Body of pancreas (tissue), 4 donors: ENCODE measurements around the gene ADGRD1. TPM values are rescaled to one million over a fixed set of nuclear protein-coding genes. Genes with fewer than 3 reads are reported as not detected.

Experiments used
- ATAC-seq: fragments of 150-250 bp; one replicate; pipeline ENCODE4 v1.9.1; 2016
- DNase-seq, 4 donors: peaks; one replicate each; pipeline ENCODE4 v3.0.0-alpha.2; 2019
- H3K27ac ChIP-seq, 4 donors: fragments of 200-600 bp; sonication (generic); 1 replicate in 3 of 4; 2 replicates in 1 of 4; pipeline versions ENCODE4 v1.5.1 to v1.6.1; 2016 to 2019; ENCODE audit warnings: mild to moderate bottlenecking in 1 of 4, mixed read lengths in 1 of 4, moderate library complexity in 1 of 4
- H3K27me3 ChIP-seq, 2 donors: fragments of 200-600 bp; sonication (generic); one replicate each; pipeline ENCODE4 v1.6.0; 2016; ENCODE audit warnings: mild to moderate bottlenecking in 1 of 2
- H3K36me3 ChIP-seq, 2 donors: fragments of 200-600 bp; sonication (generic); replicated peaks in 1 of 2; 2 replicates each; pipeline ENCODE4 v1.5.1; 2016; ENCODE audit warnings: low read depth in 2 of 2; ENCODE audit not compliant: insufficient read depth in 1 of 2
- H3K4me1 ChIP-seq: fragments of 200-600 bp; sonication (generic); one replicate; pipeline ENCODE4 v1.6.0; 2016
- H3K4me3 ChIP-seq, 2 donors: fragments of 200-600 bp; sonication (generic); 1 replicate in 1 of 2; 2 replicates in 1 of 2; pipeline ENCODE4 v1.5.1; 2016 to 2019
- H3K9me3 ChIP-seq, 3 donors: fragments of 200-600 bp; sonication (generic); 1 replicate in 2 of 3; 2 replicates in 1 of 3; pipeline ENCODE4 v1.5.1; 2016
- CTCF ChIP-seq, 7 experiments: fragments of 450-650 bp in 4 of 7; fragments of 200-600 bp in 3 of 7; sonication (generic) in 3 of 7; IDR thresholded peaks; one replicate each; pipeline ENCODE4 v1.5.1; 2016 to 2019; ENCODE audit warnings: antibody characterized with exemption in 7 of 7
- POLR2A ChIP-seq, 3 donors: fragments of 450-650 bp; IDR thresholded peaks; one replicate each; pipeline ENCODE4 v1.6.1; 2016; ENCODE audit warnings: antibody characterized with exemption in 3 of 3, mild to moderate bottlenecking in 2 of 3
- whole genome bisulfite sequencing, 2 donors: methylation state at CpG; one replicate each; pipeline ENCODE4 v1.1.5; 2017; 5-methylcytosine and 5-hydroxymethylcytosine counted together
- intact Hi-C: fragments of 100-400 bp; cut with DNase I; formaldehyde crosslinking; loops from one replicate; pipeline ENCODE4 v1.15.1; 2023
- total RNA-seq, 2 donors: library from RNA; depleted of rRNA; stranded (reverse); fragments of >200 nt; gene quantifications; one replicate each; pipeline ENCODE4 v1.1.0, GENCODE V29; 2016

ADGRD1 gene
- total RNA-seq, 2 donors from 2014 or later: 4.4 to 4.9 TPM

GRCh38 chr12:131024721-131025120 lies 71.0 kb downstream of the ADGRD1 start:
- Histone ChIP-seq H3K4me3 (no peak overlapping the region), H3K9me3 (no peaks in the 10 kb centered on the region), H3K4me1 (no peaks in the 10 kb centered on the region), H3K27me3 (no peaks in the 10 kb centered on the region), H3K27ac (no peak overlapping the region), H3K36me3 (no peaks in the 10 kb centered on the region)
- ATAC-seq (no peak), DNase-seq (no peak)
- 79 to 80% methylated on average over 10 to 11 of the region's 11 CpGs for WGBS, 2 donors
- TF ChIP-seq POLR2A (IDR thresholded peaks at IDR 0.05) (no peak), CTCF (IDR thresholded peaks at IDR 0.05) (no peak)
- intact Hi-C loops: no loop called here

GRCh38 chr12:131025234-131025633 lies 71.5 kb downstream of the ADGRD1 start:
- WGBS, 2 donors: 76 to 83% methylated on average over 11 of the region's 11 CpGs
- Histone ChIP-seq H3K4me3 (no peak overlapping the region), H3K27ac (no peak overlapping the region), H3K4me1 (no peaks in the 10 kb centered on the region), H3K9me3 (no peaks in the 10 kb centered on the region), H3K36me3 (no peaks in the 10 kb centered on the region), H3K27me3 (no peaks in the 10 kb centered on the region)
- no peak for TF ChIP-seq POLR2A (IDR thresholded peaks at IDR 0.05)
- ATAC-seq (no peak), DNase-seq (no peak)
- intact Hi-C loops: no loop called here

GRCh38 chr12:131025939-131026702 lies 72.4 kb downstream of the ADGRD1 start:
- Histone ChIP-seq H3K27ac (no peak overlapping the region), H3K9me3 (no peaks in the 10 kb centered on the region), H3K4me3 (no peak overlapping the region), H3K4me1 (no peaks in the 10 kb centered on the region), H3K36me3 (no peaks in the 10 kb centered on the region), H3K27me3 (no peaks in the 10 kb centered on the region)
- intact Hi-C loops: no loop called here
- 83 to 86% methylated on average over 15 to 22 of the region's 23 CpGs for WGBS, 2 donors
- no peak for TF ChIP-seq POLR2A (IDR thresholded peaks at IDR 0.05)
- no peak for TF ChIP-seq CTCF (IDR thresholded peaks at IDR 0.05)
- no peak for DNase-seq
- ATAC-seq: no peak

GRCh38 chr12:131026754-131027153 lies 73.0 kb downstream of the ADGRD1 start:
- Histone ChIP-seq H3K36me3 (no peaks in the 10 kb centered on the region), H3K4me1 (no peaks in the 10 kb centered on the region), H3K9me3 (no peaks in the 10 kb centered on the region), H3K27me3 (no peaks in the 10 kb centered on the region), H3K4me3 (no peak overlapping the region), H3K27ac (no peak overlapping the region)
- ATAC-seq (no peak), DNase-seq (no peak)
- TF ChIP-seq CTCF (IDR thresholded peaks at IDR 0.05) (no peak), POLR2A (IDR thresholded peaks at IDR 0.05) (no peak)
- intact Hi-C loops: no loop called here
- WGBS, 2 donors: 74 to 77% methylated on average over 11 of the region's 11 CpGs

GRCh38 chr12:131027264-131027663 lies 73.6 kb downstream of the ADGRD1 start:
- no peak for TF ChIP-seq CTCF (IDR thresholded peaks at IDR 0.05)
- TF ChIP-seq POLR2A (IDR thresholded peaks at IDR 0.05): no peak
- intact Hi-C loops: no loop called here
- no peaks in the 10 kb centered on the region for H3K27me3 ChIP-seq
- WGBS, 2 donors: 69 to 74% methylated on average over 9 of the region's 9 CpGs
- H3K27ac ChIP-seq: no peak overlapping the region
- no peak for DNase-seq
- no peaks in the 10 kb centered on the region for H3K4me1 ChIP-seq
- no peaks in the 10 kb centered on the region for H3K36me3 ChIP-seq
- H3K4me3 ChIP-seq: no peak overlapping the region
- no peaks in the 10 kb centered on the region for H3K9me3 ChIP-seq
- ATAC-seq: no peak
